Measurements from ENCODE around the gene ROBO1. TPM values are rescaled to one million over a fixed set of nuclear protein-coding genes. Genes with fewer than 3 reads are reported as not detected.

Gene ROBO1
- total RNA-seq, 1 experiment from 2014 or later = 73.4 TPM

- no peak overlapping the region for H3K27ac ChIP-seq
- no peaks in the 10 kb centered on the region for H3K4me1 ChIP-seq
- DNase-seq = no peak
- H3K4me3 ChIP-seq = no peak overlapping the region
- H3K9me3 ChIP-seq (replicated peaks) = no peaks in the 10 kb centered on the region
- no peaks in the 10 kb centered on the region for H3K27me3 ChIP-seq
- H3K36me3 ChIP-seq = 0 out of 2 replicates have a peak, but pooled peaks cover under 1% of the 10 kb centered on the region
These were observed 30.3 kb downstream of the ROBO1 start for GRCh38 chr3:79737530-79737929.

- Histone ChIP-seq H3K36me3 (no peaks in the 10 kb centered on the region; the same call in none of the 2 replicates), H3K9me3 (replicated peaks) (no peaks in the 10 kb centered on the region; the same call in 1 of the 2 replicates)
- DNase-seq = peak; percentile 91 to 96
These were observed 38.7 kb downstream of the ROBO1 start for GRCh38 chr3:79729096-79729495.

GRCh38 chr3:79726786-79727185 lies 41.0 kb downstream of the ROBO1 start:
- H3K36me3 ChIP-seq = no peaks in the 10 kb centered on the region; the same call in none of the 2 replicates
- H3K27me3 ChIP-seq = no peaks in the 10 kb centered on the region
- H3K9me3 ChIP-seq (replicated peaks) = no peaks in the 10 kb centered on the region; the same call in 1 of the 2 replicates
- peaks cover 14% of the 10 kb centered on the region for H3K4me1 ChIP-seq
- no peak for DNase-seq
- no peak overlapping the region for H3K27ac ChIP-seq
- H3K4me3 ChIP-seq = no peak overlapping the region

More at GRCh38 chr3:79729096-79729495, 38.7 kb downstream of the ROBO1 start:
- peaks cover 14% of the 10 kb centered on the region for H3K4me1 ChIP-seq
- H3K4me3 ChIP-seq = no peak overlapping the region
- peak overlapping the region; percentile 70 for H3K27ac ChIP-seq
- H3K27me3 ChIP-seq = no peaks in the 10 kb centered on the region

GRCh38 chr3:79724206-79724605 lies 43.6 kb downstream of the ROBO1 start:
- peaks cover 12% of the 10 kb centered on the region for H3K4me1 ChIP-seq
- H3K9me3 ChIP-seq (replicated peaks) = no peaks in the 10 kb centered on the region; the same call in 1 of the 2 replicates
- H3K27ac ChIP-seq = no peak overlapping the region
- no peaks in the 10 kb centered on the region for H3K27me3 ChIP-seq
- peak; percentile 4 to 14 for DNase-seq
- no peak overlapping the region for H3K4me3 ChIP-seq
- H3K36me3 ChIP-seq = no peaks in the 10 kb centered on the region; the same call in none of the 2 replicates

GRCh38 chr3:79690072-79690471 lies 77.7 kb downstream of the ROBO1 start:
- Histone ChIP-seq H3K36me3 (no peaks in the 10 kb centered on the region), H3K9me3 (replicated peaks) (no peaks in the 10 kb centered on the region), H3K4me1 (0 out of 2 replicates have a peak, but pooled peaks cover 4% of the 10 kb centered on the region), H3K27ac (no peak overlapping the region), H3K27me3 (no peaks in the 10 kb centered on the region), H3K4me3 (no peak overlapping the region)
- peak in 1 of 2 experiments; percentile 26 for DNase-seq

GRCh38 chr3:79685108-79685507 lies 82.7 kb downstream of the ROBO1 start:
- H3K4me1 ChIP-seq = 0 out of 2 replicates have a peak, but pooled peaks cover 1% of the 10 kb centered on the region
- 0 out of 2 replicates have a peak, but pooled peaks cover 4% of the 10 kb centered on the region for H3K36me3 ChIP-seq
- no peak overlapping the region for H3K4me3 ChIP-seq
- no peak overlapping the region for H3K27ac ChIP-seq
- DNase-seq = no peak
- no peaks in the 10 kb centered on the region for H3K27me3 ChIP-seq
- H3K9me3 ChIP-seq (replicated peaks) = no peaks in the 10 kb centered on the region; the same call in 1 of the 2 replicates

GRCh38 chr3:79684041-79684440 lies 83.8 kb downstream of the ROBO1 start:
- no peak overlapping the region for H3K4me3 ChIP-seq
- H3K9me3 ChIP-seq (replicated peaks) = no peaks in the 10 kb centered on the region; the same call in 1 of the 2 replicates
- H3K36me3 ChIP-seq = peaks cover 6% of the 10 kb centered on the region; the same call in 1 of the 2 replicates
- DNase-seq = no peak
- H3K27ac ChIP-seq = no peak overlapping the region
- H3K4me1 ChIP-seq = no peaks in the 10 kb centered on the region
- H3K27me3 ChIP-seq = no peaks in the 10 kb centered on the region

- Histone ChIP-seq H3K27me3 (no peaks in the 10 kb centered on the region), H3K36me3 (0 out of 2 replicates have a peak, but pooled peaks cover 4% of the 10 kb centered on the region), H3K9me3 (replicated peaks) (peaks cover 7% of the 10 kb centered on the region; the same call in 1 of the 2 replicates), H3K4me3 (no peak overlapping the region), H3K4me1 (peaks cover 5% of the 10 kb centered on the region; the same call in 1 of the 2 replicates), H3K27ac (no peak overlapping the region)
- peak in 1 of 2 experiments; percentile 39 for DNase-seq
These were observed 95.1 kb downstream of the ROBO1 start for GRCh38 chr3:79672731-79673130.

GRCh38 chr3:79672075-79672474 lies 95.7 kb downstream of the ROBO1 start:
- no peak overlapping the region for H3K4me3 ChIP-seq
- H3K36me3 ChIP-seq = 0 out of 2 replicates have a peak, but pooled peaks cover 2% of the 10 kb centered on the region
- peaks cover 2% of the 10 kb centered on the region; the same call in 1 of the 2 replicates for H3K9me3 ChIP-seq (replicated peaks)
- no peak for DNase-seq
- H3K4me1 ChIP-seq = peaks cover 5% of the 10 kb centered on the region; the same call in 1 of the 2 replicates
- H3K27me3 ChIP-seq = no peaks in the 10 kb centered on the region
- H3K27ac ChIP-seq = no peak overlapping the region

GRCh38 chr3:79670178-79670577 lies 97.6 kb downstream of the ROBO1 start:
- H3K9me3 ChIP-seq (replicated peaks) = no peaks in the 10 kb centered on the region
- H3K36me3 ChIP-seq = 0 out of 2 replicates have a peak, but pooled peaks cover 2% of the 10 kb centered on the region
- H3K4me1 ChIP-seq = peaks cover 5% of the 10 kb centered on the region; the same call in 1 of the 2 replicates
- no peak for DNase-seq
- H3K27ac ChIP-seq = no peak overlapping the region
- no peak overlapping the region for H3K4me3 ChIP-seq
- H3K27me3 ChIP-seq = no peaks in the 10 kb centered on the region

- no peak overlapping the region for H3K27ac ChIP-seq
- peaks cover 38% of the 10 kb centered on the region for H3K4me1 ChIP-seq
- H3K36me3 ChIP-seq = no peaks in the 10 kb centered on the region; the same call in 1 of the 2 replicates
- DNase-seq = no peak
- H3K27me3 ChIP-seq = no peaks in the 10 kb centered on the region
- no peak overlapping the region for H3K4me3 ChIP-seq
- H3K9me3 ChIP-seq (replicated peaks) = no peaks in the 10 kb centered on the region
These were observed 103.3 kb downstream of the ROBO1 start for GRCh38 chr3:79664455-79664854.

- peak overlapping the region; percentile 93 for H3K27ac ChIP-seq
- H3K4me1 ChIP-seq = peaks cover 38% of the 10 kb centered on the region
- DNase-seq = peak; percentile 5 to 76
- H3K4me3 ChIP-seq = peak overlapping the region; percentile 2
- no peaks in the 10 kb centered on the region; the same call in 1 of the 2 replicates for H3K36me3 ChIP-seq
- H3K27me3 ChIP-seq = no peaks in the 10 kb centered on the region
- no peaks in the 10 kb centered on the region for H3K9me3 ChIP-seq (replicated peaks)
These were observed 105.9 kb downstream of the ROBO1 start for GRCh38 chr3:79661896-79662295.

GRCh38 chr3:79657076-79657475 lies 110.7 kb downstream of the ROBO1 start:
- no peak overlapping the region for H3K27ac ChIP-seq
- H3K9me3 ChIP-seq (replicated peaks) = no peaks in the 10 kb centered on the region
- DNase-seq = no peak
- H3K4me3 ChIP-seq = no peak overlapping the region
- H3K27me3 ChIP-seq = no peaks in the 10 kb centered on the region
- H3K4me1 ChIP-seq = peaks cover 24% of the 10 kb centered on the region
- H3K36me3 ChIP-seq = peaks cover 4% of the 10 kb centered on the region; the same call in 1 of the 2 replicates

GRCh38 chr3:79654019-79654418 lies 113.8 kb downstream of the ROBO1 start:
- peaks cover 25% of the 10 kb centered on the region for H3K4me1 ChIP-seq
- no peaks in the 10 kb centered on the region for H3K9me3 ChIP-seq (replicated peaks)
- no peak for DNase-seq
- H3K4me3 ChIP-seq = no peak overlapping the region
- no peak overlapping the region for H3K27ac ChIP-seq
- H3K36me3 ChIP-seq = peaks cover 4% of the 10 kb centered on the region; the same call in 1 of the 2 replicates
- no peaks in the 10 kb centered on the region for H3K27me3 ChIP-seq

GRCh38 chr3:79653266-79653830 lies 114.5 kb downstream of the ROBO1 start:
- H3K4me1 ChIP-seq = peaks cover 25% of the 10 kb centered on the region
- peaks cover 8% of the 10 kb centered on the region; the same call in 1 of the 2 replicates for H3K36me3 ChIP-seq
- no peak for DNase-seq
- no peaks in the 10 kb centered on the region for H3K27me3 ChIP-seq
- H3K9me3 ChIP-seq (replicated peaks) = no peaks in the 10 kb centered on the region
- no peak overlapping the region for H3K4me3 ChIP-seq
- no peak overlapping the region for H3K27ac ChIP-seq

Data from SJCRH30 (cell line).